Ureter (tissue), 1 donor: Measurements from ENCODE around the gene ACAD10. TPM values are rescaled to one million over a fixed set of nuclear protein-coding genes. Genes with fewer than 3 reads are reported as not detected.
"Not testable (repeated sequence)": the region's sequence is repeated elsewhere in the genome, so short reads cannot be mapped to it uniquely, and the experiment has no call there.

Source experiments
- DNase-seq: peaks from one replicate; pipeline ENCODE4 v3.0.0-alpha.2; 2020; ENCODE audit warnings: low spot score
- total RNA-seq: library from RNA; stranded (reverse); gene quantifications from one replicate; pipeline ENCODE4 v1.2.4, GENCODE V29; 2023
- donor health status: DM: yes; HTN: yes; CAD: no.

Gene ACAD10
- total RNA-seq: 43.6 TPM

- peak; percentile 95 for DNase-seq
Measured at GRCh38 chr12:111685811-111686573, at the start of gene ACAD10, which contains the start of gene BRAP. TSS of gene ACAD10 (plus strand) at chr12:111686053. CDS start at chr12:111692710, 6,657 bp downstream. TSS of gene BRAP (minus strand) at chr12:111685956. CDS start at chr12:111685792, 164 bp downstream.

DNA sequence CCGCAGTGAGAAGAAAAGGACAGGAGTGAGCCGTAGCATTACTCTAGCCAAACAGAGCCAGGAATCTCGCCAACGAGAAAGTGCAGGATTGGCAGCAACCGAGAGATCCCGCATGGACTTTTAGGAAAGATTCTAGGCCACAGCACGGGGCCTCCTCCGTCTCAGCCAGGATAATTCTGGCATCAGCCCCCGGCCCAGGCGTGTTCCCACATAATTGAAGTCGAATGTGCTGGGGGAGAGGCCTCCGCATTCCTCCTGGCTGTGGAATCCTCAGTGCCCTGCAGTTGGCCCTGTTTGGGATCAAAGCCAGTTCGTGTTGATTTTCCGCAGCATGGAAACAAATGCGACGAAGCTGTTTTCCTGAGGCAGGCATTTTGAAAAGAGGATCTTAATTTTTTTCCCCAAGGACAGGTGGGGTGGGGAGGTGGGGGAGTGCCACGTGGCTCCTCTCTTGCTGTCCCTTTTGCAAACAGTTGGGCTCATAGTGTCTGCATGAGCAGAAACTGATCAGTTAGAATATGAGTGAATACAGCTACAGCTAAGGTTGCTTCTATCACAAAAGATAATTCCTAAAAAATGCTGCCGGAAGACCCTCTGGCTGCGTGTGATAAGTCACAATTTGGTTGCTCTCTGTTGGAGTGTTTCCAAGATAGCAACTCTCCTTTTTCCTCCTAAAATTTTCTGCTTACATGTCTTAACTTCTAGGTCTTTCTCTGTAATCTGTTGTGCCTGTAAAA lies 49.5 kb upstream of the ACAD10 start:
- peak; percentile 70 for DNase-seq

DNA sequence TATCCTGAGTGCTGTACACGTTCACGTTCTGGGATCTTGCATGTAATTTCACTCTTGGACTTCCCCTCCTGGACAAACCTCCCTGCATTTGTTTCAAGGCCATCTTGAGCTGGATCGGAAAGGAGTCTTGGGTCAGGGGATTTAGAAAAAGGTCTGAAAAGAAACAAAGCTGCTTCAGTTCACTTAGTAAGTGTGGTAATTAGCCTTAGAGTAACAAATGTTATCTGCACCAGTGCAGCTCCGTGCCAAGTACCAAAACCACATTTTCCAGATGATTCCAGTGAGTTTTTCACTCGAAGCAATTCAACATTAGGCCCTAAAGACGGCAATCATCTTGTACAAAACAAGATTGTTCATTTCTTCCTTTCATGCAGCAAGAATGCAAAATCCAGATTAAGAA lies 47.3 kb upstream of the ACAD10 start:
- no peak for DNase-seq

- no peak for DNase-seq
Measured at GRCh38 chr12:111640506-111640905, 45.3 kb upstream of the ACAD10 start.

DNA sequence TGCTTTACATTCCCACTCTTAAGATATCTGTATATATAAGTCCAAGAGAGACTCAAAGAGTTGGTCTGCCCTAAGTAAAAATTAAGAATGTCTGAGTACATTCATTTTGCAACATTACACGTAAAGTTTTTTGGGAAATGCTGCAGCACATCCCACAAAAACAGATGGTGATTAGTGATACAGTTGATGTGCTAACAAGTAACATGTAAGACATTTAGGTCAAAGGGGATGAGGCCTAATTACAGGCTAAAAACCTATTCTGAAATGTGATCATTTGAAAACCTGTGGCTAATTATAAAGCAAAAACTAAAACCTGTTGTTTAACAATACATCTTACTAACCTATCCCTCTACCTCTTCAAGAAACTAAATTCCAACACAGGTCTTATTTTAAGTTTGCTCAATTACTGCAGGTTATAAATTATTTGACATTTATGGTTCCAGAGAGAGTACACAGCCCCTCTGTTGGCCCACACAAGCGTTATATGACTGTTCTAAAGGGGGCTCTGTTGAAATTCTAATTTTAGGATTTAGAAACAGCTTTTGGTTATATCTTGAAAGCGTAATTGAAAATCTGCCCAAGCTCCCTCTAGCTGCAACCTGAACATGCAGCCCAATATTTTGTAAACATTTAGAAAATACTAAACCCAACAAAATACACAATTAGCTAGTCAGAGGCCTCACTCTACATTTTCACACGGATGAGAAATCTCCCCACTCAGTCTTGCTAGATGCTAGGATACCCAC lies 43.0 kb upstream of the ACAD10 start:
- no peak for DNase-seq

- peak; percentile 81 for DNase-seq
Measured at GRCh38 chr12:111643427-111643826, 42.4 kb upstream of the ACAD10 start.

GRCh38 chr12:111645433-111645832 lies 40.4 kb upstream of the ACAD10 start:
- no peak for DNase-seq

DNA sequence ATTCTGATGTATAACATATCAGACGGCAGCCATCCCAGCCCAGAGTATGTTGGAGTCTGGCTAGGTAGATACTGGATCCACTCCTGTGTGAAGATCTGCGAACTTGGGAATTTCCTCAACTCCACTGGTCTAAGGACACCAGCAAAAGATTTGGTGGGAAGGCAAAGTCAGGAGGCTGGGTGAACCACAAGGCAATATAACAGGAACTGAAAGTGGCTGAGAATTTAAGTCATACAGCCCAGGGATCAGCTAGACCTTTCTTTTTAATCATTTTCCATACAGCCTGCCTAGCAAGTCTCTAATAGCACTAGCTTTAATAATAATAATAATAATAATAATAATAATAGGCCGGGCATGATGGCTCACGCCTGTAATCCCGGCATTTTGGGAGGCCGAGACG lies 34.9 kb upstream of the ACAD10 start:
- no peak for DNase-seq

DNA sequence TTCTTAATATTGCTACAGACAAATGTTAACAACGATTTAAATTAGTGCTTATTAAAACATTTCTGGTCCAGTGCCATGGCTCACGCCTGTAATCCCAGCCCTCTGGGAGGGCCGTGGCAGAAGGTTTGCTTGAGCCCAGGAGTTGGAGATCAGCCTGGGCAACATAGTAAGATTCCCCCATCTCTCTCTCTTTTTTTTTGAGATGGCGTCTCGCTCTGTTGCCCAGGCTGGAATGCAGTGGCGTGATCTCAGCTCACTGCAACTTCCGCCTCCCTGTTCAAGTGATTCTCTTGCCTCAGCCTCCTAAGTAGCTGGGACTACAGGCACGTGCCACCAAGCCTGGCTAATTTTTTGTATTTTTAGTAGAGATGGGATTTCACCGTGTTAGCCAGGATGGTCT lies 33.3 kb upstream of the ACAD10 start:
- DNase-seq: not testable (repeated sequence)

- no peak for DNase-seq
Measured at GRCh38 chr12:111653596-111653995, 32.3 kb upstream of the ACAD10 start.

- DNase-seq: no peak
Measured at GRCh38 chr12:111655356-111655755, 30.5 kb upstream of the ACAD10 start.

DNA sequence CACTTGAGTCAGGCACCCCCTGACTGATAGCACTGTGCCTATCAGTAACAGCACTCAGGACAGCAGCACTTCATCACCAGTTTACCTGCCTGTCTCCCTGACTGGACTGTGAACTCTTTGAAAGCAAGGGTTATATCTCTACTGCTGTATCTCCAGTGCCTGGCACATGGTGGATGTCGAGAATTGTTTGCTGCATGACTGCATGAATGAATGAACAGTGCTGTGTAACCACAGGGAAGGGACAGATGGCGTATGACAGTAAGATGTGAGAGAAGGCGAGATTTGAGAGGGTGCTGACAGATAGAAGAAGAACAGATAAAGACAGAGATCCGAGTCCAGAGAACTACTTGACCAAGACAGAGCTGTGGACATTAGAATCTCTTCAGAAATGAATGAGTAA lies 29.8 kb upstream of the ACAD10 start:
- DNase-seq: no peak

- no peak for DNase-seq
Measured at GRCh38 chr12:111664499-111664898, 21.4 kb upstream of the ACAD10 start.

DNA sequence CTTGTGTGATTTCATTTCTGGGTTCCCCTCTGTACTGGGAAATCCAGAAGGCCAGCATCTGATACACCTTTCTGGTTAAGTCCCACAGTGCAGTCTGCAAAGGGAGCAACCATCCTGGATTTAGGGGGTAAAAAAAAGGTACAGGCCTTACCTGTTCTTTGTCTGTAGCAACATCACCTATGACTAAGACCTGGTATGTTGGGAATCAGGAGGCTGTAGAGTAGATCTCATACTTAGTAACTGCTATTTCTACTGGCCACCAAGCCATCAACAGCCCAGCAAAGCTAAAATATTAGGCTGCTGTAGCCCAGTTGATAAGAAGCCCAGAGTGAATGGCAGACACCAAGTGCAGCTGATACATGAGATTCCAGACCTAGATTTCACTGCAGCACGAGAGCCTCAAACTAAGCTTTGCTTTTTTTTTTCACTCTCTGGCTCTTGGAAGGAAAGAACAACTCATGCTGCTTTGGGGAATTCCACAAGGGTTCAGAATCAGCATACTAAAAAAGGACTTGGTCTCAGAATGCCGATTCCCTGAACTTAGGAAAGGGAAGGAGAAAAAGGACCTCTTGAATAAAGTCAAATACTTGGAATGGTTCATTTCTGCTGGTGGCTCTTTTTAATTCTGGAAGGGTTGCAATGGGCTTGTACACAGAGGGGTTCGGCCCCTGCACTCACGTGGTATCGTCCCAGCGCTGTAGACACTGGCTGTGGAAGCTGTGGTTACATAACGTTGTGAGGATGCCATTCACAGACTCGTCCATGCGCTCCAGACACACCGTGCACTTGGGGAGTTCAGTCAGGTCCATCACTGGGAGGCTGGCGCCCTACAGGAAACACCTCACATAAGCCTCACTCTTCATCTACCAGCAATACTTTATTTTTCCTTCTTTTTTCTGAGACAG lies 20.6 kb upstream of the ACAD10 start:
- DNase-seq: no peak

GRCh38 chr12:111672822-111673381 lies 13.0 kb upstream of the ACAD10 start:
- DNase-seq: no peak

- no peak for DNase-seq
Measured at GRCh38 chr12:111673503-111673902, 12.3 kb upstream of the ACAD10 start.

DNA sequence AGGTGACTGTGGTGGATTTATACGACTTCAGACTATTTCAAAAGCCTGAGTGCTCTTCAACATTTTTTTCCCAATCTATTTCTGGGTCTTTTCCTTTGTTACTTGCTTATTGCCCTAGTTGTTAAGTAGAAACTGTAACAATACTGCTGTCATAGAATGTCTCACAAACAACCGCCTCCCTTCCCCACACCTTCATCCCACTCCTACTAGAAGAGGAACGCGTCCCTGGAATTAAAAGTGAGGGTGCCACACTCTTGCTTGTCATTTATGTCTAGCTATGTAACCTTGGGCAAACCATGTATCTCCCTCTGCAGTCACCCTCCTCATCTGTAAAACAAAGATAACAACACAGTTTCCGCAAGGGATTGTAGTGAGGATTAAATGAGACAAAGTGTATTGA lies 8.7 kb upstream of the ACAD10 start:
- DNase-seq: no peak

- not testable (repeated sequence) for DNase-seq
Measured at GRCh38 chr12:111684485-111685198, 1.2 kb upstream of the ACAD10 start.

- DNase-seq: no peak
Measured at GRCh38 chr12:111685322-111685810, 487 bp upstream of the ACAD10 start.

GRCh38 chr12:111686574-111687105 lies 787 bp downstream of the ACAD10 start:
- DNase-seq: no peak
